NCI-H345 treated with DMSO at 0.1 percent for 48 hours (cell line): ENCODE measurements around the gene NAGLU.

ENCODE experiments used
- DNase-seq: peaks from one replicate; lab custom pipeline; 2025; ENCODE audit not compliant: unreplicated experiment; lab: John Stamatoyannopoulos, UW

NAGLU gene

GRCh38 chr17:42536048-42536371 lies at the start of gene NAGLU:
Gene NAGLU (plus strand): TSS chr17:42536241. CDS start chr17:42536273, 32 bp downstream.
- peak; percentile 70 for DNase-seq

- DNase-seq, result no peak
Measured at GRCh38 chr17:42488032-42488431, 48.0 kb upstream of the NAGLU start.

- DNase-seq, result no peak
Measured at GRCh38 chr17:42493319-42493718, 42.7 kb upstream of the NAGLU start.

GRCh38 chr17:42494673-42495072 lies 41.4 kb upstream of the NAGLU start:
- DNase-seq, result no peak

- no peak for DNase-seq
Measured at GRCh38 chr17:42498828-42499227, 37.2 kb upstream of the NAGLU start.

GRCh38 chr17:42502091-42502490 lies 34.0 kb upstream of the NAGLU start:
- DNase-seq, result no peak

- no peak for DNase-seq
Measured at GRCh38 chr17:42502926-42503325, 33.1 kb upstream of the NAGLU start.

GRCh38 chr17:42507671-42508070 lies 28.4 kb upstream of the NAGLU start:
- no peak for DNase-seq

GRCh38 chr17:42508426-42509165 lies 27.4 kb upstream of the NAGLU start:
- no peak for DNase-seq

- no peak for DNase-seq
Measured at GRCh38 chr17:42509409-42509808, 26.6 kb upstream of the NAGLU start.

- no peak for DNase-seq
Measured at GRCh38 chr17:42509841-42510240, 26.2 kb upstream of the NAGLU start.

- DNase-seq, result no peak
Measured at GRCh38 chr17:42512246-42512645, 23.8 kb upstream of the NAGLU start.

GRCh38 chr17:42512733-42513251 lies 23.2 kb upstream of the NAGLU start:
- DNase-seq, result no peak

GRCh38 chr17:42513686-42514085 lies 22.4 kb upstream of the NAGLU start:
- no peak for DNase-seq

GRCh38 chr17:42514279-42514678 lies 21.8 kb upstream of the NAGLU start:
- DNase-seq, result no peak

GRCh38 chr17:42514867-42515266 lies 21.2 kb upstream of the NAGLU start:
- DNase-seq, result no peak

GRCh38 chr17:42517516-42517915 lies 18.5 kb upstream of the NAGLU start:
- no peak for DNase-seq

GRCh38 chr17:42518046-42518754 lies 17.8 kb upstream of the NAGLU start:
- DNase-seq, result no peak

- DNase-seq, result no peak
Measured at GRCh38 chr17:42518755-42519545, 17.1 kb upstream of the NAGLU start.

- DNase-seq, result no peak
Measured at GRCh38 chr17:42519546-42520491, 16.2 kb upstream of the NAGLU start.

- no peak for DNase-seq
Measured at GRCh38 chr17:42520540-42520951, 15.5 kb upstream of the NAGLU start.
